Measurements from ENCODE around the gene USP13.

DNA sequence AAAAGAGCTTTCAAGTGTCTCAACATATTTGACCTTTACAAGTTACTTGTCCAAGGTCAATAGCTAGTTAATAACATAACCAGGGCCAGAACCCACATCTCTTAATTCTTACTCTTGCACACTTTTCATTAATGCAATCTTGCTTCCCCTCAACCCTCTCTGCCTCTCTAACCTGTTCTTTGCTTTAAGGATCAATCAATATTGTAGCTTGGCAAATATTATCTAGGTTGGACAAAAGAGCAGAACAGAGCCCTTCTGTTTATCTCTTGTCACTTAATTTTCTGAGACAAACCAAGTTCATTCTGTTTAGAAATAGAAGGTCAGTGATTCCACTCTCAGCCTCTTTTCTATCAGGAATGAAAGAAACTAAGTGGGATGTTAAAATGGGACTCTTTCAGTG is 180.5 kb downstream of the USP13 start:
- TF ChIP-seq, protein P1, sequence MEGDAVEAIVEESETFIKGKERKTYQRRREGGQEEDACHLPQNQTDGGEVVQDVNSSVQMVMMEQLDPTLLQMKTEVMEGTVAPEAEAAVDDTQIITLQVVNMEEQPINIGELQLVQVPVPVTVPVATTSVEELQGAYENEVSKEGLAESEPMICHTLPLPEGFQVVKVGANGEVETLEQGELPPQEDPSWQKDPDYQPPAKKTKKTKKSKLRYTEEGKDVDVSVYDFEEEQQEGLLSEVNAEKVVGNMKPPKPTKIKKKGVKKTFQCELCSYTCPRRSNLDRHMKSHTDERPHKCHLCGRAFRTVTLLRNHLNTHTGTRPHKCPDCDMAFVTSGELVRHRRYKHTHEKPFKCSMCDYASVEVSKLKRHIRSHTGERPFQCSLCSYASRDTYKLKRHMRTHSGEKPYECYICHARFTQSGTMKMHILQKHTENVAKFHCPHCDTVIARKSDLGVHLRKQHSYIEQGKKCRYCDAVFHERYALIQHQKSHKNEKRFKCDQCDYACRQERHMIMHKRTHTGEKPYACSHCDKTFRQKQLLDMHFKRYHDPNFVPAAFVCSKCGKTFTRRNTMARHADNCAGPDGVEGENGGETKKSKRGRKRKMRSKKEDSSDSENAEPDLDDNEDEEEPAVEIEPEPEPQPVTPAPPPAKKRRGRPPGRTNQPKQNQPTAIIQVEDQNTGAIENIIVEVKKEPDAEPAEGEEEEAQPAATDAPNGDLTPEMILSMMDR (conservative IDR thresholded peaks at IDR 0.05 in 1 of 2, IDR thresholded peaks at IDR 0.05 in 1 of 2; ENCODE audit: extremely low read depth in 1 of 2, insufficient read depth in 1 of 2, low read depth in 1 of 2, low read length in 2 of 2) = no peak
- no peak for TF ChIP-seq EZH2 (IDR thresholded peaks at IDR 0.05; ENCODE audit: borderline replicate concordance, low read length)

All from mammary epithelial cell (primary cell).